GM12878 (cell line): ENCODE measurements around the gene FDX1. TPM values are rescaled to one million over a fixed set of nuclear protein-coding genes. Genes with fewer than 3 reads are reported as not detected.

Source experiments
- EP300 ChIP-seq, 2 experiments: fragments of 150-350 bp in 1 of 2; IDR thresholded peaks; 2 replicates each; pipeline ENCODE4 v1.6.1; 2011 to 2012; ENCODE audit warnings: low read depth in 2 of 2, low read length in 2 of 2, borderline replicate concordance in 1 of 2, improper control_type of control experiment in 1 of 2, inconsistent platforms in 1 of 2; ENCODE audit not compliant: control insufficient read depth in 1 of 2
- ESRRA ChIP-seq: IDR thresholded peaks from 2 replicates; pipeline ENCODE4 v1.6.1; 2012; ENCODE audit warnings: mild to moderate bottlenecking, low read length, improper control_type of control experiment
- FOXM1 ChIP-seq: IDR thresholded peaks from 2 replicates; pipeline ENCODE4 v1.6.1; 2012; ENCODE audit warnings: low read depth, mild to moderate bottlenecking, inconsistent platforms, low read length, moderate library complexity
- IRF3 ChIP-seq: fragments of 450-650 bp; IDR thresholded peaks from 2 replicates; pipeline ENCODE4 v1.6.1; 2014; ENCODE audit warnings: mild to moderate bottlenecking
- JUND ChIP-seq: IDR thresholded peaks from 2 replicates; pipeline ENCODE4 v1.6.1; 2012; ENCODE audit warnings: low read depth, mild to moderate bottlenecking, low read length, improper control_type of control experiment, moderate library complexity
- NBN ChIP-seq: fragments of 450-650 bp; IDR thresholded peaks from 2 replicates; pipeline ENCODE4 v1.6.1; 2016
- NR2F1 ChIP-seq: fragments of 450-650 bp; conservative IDR thresholded peaks from 2 replicates; pipeline ENCODE4 v1.6.1; 2017; ENCODE audit warnings: mild to moderate bottlenecking
- RAD21 ChIP-seq: IDR thresholded peaks from 2 replicates; pipeline ENCODE4 v1.6.1; 2011; ENCODE audit warnings: mild to moderate bottlenecking, low read depth, low read length, moderate library complexity; ENCODE audit not compliant: insufficient read depth
- RUNX3 ChIP-seq: IDR thresholded peaks from 2 replicates; pipeline ENCODE4 v1.6.1; 2012; ENCODE audit warnings: low read length, inconsistent platforms
- SIX5 ChIP-seq: IDR thresholded peaks from 2 replicates; pipeline ENCODE4 v1.6.1; 2011; ENCODE audit warnings: mild to moderate bottlenecking, low read depth, low read length, moderate library complexity; ENCODE audit not compliant: severe bottlenecking
- SRF ChIP-seq, 2 experiments: IDR thresholded peaks; 2 replicates each; pipeline ENCODE4 v1.6.1; 2011; ENCODE audit warnings: low read depth in 2 of 2, low read length in 2 of 2, mild to moderate bottlenecking in 1 of 2, moderate library complexity in 1 of 2
- STAT1 ChIP-seq: fragments of 450-650 bp; conservative IDR thresholded peaks from 2 replicates; pipeline ENCODE4 v1.6.1; 2014; ENCODE audit warnings: antibody characterized with exemption, mild to moderate bottlenecking
- TAF1 ChIP-seq: IDR thresholded peaks from 2 replicates; pipeline ENCODE4 v1.6.1; 2011; ENCODE audit warnings: mild to moderate bottlenecking, low read depth, low read length, borderline replicate concordance
- YBX1 ChIP-seq: fragments of 450-650 bp; IDR thresholded peaks from 2 replicates; pipeline ENCODE4 v1.6.1; 2016; ENCODE audit warnings: antibody characterized with exemption
- ZBTB40 ChIP-seq: fragments of 450-650 bp; IDR thresholded peaks from 2 replicates; pipeline ENCODE4 v1.6.1; 2016; ENCODE audit warnings: mild to moderate bottlenecking, moderate library complexity, borderline replicate concordance
- polyA plus RNA-seq, 11 experiments: library from polyadenylated mRNA; depleted of rRNA in 4 of 11; unstranded in 6 of 11; stranded (reverse) in 5 of 11; fragments of >200 nt; fragmentation: Nextera tagmentation in 4 of 11; fragmentation: Illumina TruSeq in 1 of 11; extraction: Ambion mirVana in 4 of 11; extraction: Trizol in 1 of 11; gene quantifications; 1 replicate in 1 of 11; 2 replicates in 10 of 11; pipeline versions ENCODE4 v1.2.1 to v1.2.3, GENCODE V29; 2011 to 2016; ENCODE audit warnings: inconsistent platforms in 2 of 11, missing spikeins in 2 of 11, low read depth in 1 of 11
- total RNA-seq, 4 experiments: library from RNA; depleted of rRNA in 3 of 4; stranded (reverse); fragments of >200 nt in 3 of 4; fragmentation: Illumina TruSeq in 1 of 4; extraction: Trizol in 1 of 4; gene quantifications; 2 replicates each; pipeline versions ENCODE4 v1.2.1 to v1.2.3, GENCODE V29; 2013 to 2021
- TF ChIP-seq, protein P1 (sequence below): fragments of 450-650 bp; IDR thresholded peaks from 2 replicates; pipeline ENCODE4 v1.6.1; 2017; ENCODE audit warnings: mild to moderate bottlenecking
- TF ChIP-seq, protein P2 (sequence below): fragments of 150-350 bp; IDR thresholded peaks from 2 replicates; pipeline ENCODE4 v1.6.1; 2016; ENCODE audit warnings: low read depth, low read length
- TF ChIP-seq, protein P3 (sequence below): IDR thresholded peaks from 2 replicates; pipeline ENCODE4 v1.6.1; 2011; ENCODE audit warnings: borderline replicate concordance, low read depth, mild to moderate bottlenecking, moderate library complexity, low read length; ENCODE audit not compliant: insufficient read depth, poor library complexity, severe bottlenecking

Gene FDX1
- total and polyA plus RNA-seq, 10 of the 15 experiments (the other 5 are each of a cell fraction or from before 2014, with no cell fraction given): 3.9 to 20.3 (median 8.1) TPM

- TF ChIP-seq ZBTB40 (no peak), NBN (no peak), SIX5 (no peak), TAF1 (no peak), SRF (IDR thresholded peaks at IDR 0.05; ENCODE audit: low read depth in 2 of 2, low read length in 2 of 2) (no peak), JUND (peak; percentile 26; the same call in 1 of the 2 replicates), IRF3 (no peak), RUNX3 (peak; percentile 69), STAT1 (no peak), YBX1 (no peak), EP300 (IDR thresholded peaks at IDR 0.05; ENCODE audit: borderline replicate concordance in 1 of 2, control insufficient read depth in 1 of 2, low read depth in 2 of 2, low read length in 2 of 2) (peak in 1 of 2 experiments; percentile 56; a peak in 2 of 4 replicates), ESRRA (no peak), RAD21 (no peak), FOXM1 (no peak), NR2F1 (no peak)
- TF ChIP-seq, protein P1, sequence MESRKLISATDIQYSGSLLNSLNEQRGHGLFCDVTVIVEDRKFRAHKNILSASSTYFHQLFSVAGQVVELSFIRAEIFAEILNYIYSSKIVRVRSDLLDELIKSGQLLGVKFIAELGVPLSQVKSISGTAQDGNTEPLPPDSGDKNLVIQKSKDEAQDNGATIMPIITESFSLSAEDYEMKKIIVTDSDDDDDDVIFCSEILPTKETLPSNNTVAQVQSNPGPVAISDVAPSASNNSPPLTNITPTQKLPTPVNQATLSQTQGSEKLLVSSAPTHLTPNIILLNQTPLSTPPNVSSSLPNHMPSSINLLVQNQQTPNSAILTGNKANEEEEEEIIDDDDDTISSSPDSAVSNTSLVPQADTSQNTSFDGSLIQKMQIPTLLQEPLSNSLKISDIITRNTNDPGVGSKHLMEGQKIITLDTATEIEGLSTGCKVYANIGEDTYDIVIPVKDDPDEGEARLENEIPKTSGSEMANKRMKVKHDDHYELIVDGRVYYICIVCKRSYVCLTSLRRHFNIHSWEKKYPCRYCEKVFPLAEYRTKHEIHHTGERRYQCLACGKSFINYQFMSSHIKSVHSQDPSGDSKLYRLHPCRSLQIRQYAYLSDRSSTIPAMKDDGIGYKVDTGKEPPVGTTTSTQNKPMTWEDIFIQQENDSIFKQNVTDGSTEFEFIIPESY: no peak
- TF ChIP-seq, protein P2, sequence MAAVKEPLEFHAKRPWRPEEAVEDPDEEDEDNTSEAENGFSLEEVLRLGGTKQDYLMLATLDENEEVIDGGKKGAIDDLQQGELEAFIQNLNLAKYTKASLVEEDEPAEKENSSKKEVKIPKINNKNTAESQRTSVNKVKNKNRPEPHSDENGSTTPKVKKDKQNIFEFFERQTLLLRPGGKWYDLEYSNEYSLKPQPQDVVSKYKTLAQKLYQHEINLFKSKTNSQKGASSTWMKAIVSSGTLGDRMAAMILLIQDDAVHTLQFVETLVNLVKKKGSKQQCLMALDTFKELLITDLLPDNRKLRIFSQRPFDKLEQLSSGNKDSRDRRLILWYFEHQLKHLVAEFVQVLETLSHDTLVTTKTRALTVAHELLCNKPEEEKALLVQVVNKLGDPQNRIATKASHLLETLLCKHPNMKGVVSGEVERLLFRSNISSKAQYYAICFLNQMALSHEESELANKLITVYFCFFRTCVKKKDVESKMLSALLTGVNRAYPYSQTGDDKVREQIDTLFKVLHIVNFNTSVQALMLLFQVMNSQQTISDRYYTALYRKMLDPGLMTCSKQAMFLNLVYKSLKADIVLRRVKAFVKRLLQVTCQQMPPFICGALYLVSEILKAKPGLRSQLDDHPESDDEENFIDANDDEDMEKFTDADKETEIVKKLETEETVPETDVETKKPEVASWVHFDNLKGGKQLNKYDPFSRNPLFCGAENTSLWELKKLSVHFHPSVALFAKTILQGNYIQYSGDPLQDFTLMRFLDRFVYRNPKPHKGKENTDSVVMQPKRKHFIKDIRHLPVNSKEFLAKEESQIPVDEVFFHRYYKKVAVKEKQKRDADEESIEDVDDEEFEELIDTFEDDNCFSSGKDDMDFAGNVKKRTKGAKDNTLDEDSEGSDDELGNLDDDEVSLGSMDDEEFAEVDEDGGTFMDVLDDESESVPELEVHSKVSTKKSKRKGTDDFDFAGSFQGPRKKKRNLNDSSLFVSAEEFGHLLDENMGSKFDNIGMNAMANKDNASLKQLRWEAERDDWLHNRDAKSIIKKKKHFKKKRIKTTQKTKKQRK: no peak
- TF ChIP-seq, protein P3, sequence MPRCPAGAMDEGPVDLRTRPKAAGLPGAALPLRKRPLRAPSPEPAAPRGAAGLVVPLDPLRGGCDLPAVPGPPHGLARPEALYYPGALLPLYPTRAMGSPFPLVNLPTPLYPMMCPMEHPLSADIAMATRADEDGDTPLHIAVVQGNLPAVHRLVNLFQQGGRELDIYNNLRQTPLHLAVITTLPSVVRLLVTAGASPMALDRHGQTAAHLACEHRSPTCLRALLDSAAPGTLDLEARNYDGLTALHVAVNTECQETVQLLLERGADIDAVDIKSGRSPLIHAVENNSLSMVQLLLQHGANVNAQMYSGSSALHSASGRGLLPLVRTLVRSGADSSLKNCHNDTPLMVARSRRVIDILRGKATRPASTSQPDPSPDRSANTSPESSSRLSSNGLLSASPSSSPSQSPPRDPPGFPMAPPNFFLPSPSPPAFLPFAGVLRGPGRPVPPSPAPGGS: no peak
These were observed 24.1 kb downstream of the FDX1 start (continued) for GRCh38 chr11:110453684-110454354.
